K562 (cell line): ENCODE data around the gene SQOR. TPM values are rescaled to one million over a fixed set of nuclear protein-coding genes. Genes with fewer than 3 reads are reported as not detected.

ENCODE experiments used
- CBFB ChIP-seq: sonication (generic); formaldehyde crosslinking; IDR thresholded peaks from 2 replicates; pipeline ENCODE4 v1.4.0; 2020; ENCODE audit warnings: mild to moderate bottlenecking, missing genetic modification reagents
- CCAR2 ChIP-seq: fragments of 200-400 bp; formaldehyde crosslinking; IDR thresholded peaks from 2 replicates; pipeline ENCODE4 v1.6.1; 2017; ENCODE audit warnings: mild to moderate bottlenecking, low read depth, low read length
- PRMT5 ChIP-seq: sonication (generic); formaldehyde crosslinking; IDR thresholded peaks from 2 replicates; pipeline ENCODE4 v1.5.0; 2020; ENCODE audit warnings: missing genetic modification reagents
- RUNX1 ChIP-seq: sonication (generic); IDR thresholded peaks from 2 replicates; pipeline ENCODE4 v1.6.1; 2016; ENCODE audit warnings: antibody characterized with exemption, low read depth
- polyA plus RNA-seq, 8 experiments: library from polyadenylated mRNA; depleted of rRNA in 4 of 8; stranded (reverse) in 5 of 8; unstranded in 3 of 8; fragments of >200 nt; fragmentation: Nextera tagmentation in 2 of 8; fragmentation: Illumina TruSeq in 1 of 8; extraction: Ambion mirVana in 2 of 8; extraction: Trizol in 1 of 8; gene quantifications; 2 replicates each; pipeline versions ENCODE4 v1.2.1 to v1.2.3, GENCODE V29; 2011 to 2014; ENCODE audit warnings: inconsistent platforms in 1 of 8, missing spikeins in 1 of 8
- total RNA-seq, 7 experiments: library from RNA; depleted of rRNA in 6 of 7; stranded (reverse); fragments of >200 nt in 6 of 7; fragmentation: Illumina TruSeq in 2 of 7; extraction: Trizol in 2 of 7; gene quantifications; 2 replicates each; pipeline versions ENCODE4 v1.2.1 to v1.2.3, GENCODE V29; 2011 to 2021; ENCODE audit warnings: low replicate concordance in 1 of 7
- TF ChIP-seq, protein P1 (sequence below), 2 experiments: fragments of 450-650 bp; IDR thresholded peaks; 2 replicates each; pipeline ENCODE4 v1.6.1; 2016; ENCODE audit warnings: mild to moderate bottlenecking in 2 of 2, borderline replicate concordance in 1 of 2, low read depth in 1 of 2, moderate library complexity in 1 of 2
- TF ChIP-seq, protein P2 (sequence below): sonication (generic); formaldehyde crosslinking; IDR thresholded peaks from 2 replicates; pipeline ENCODE4 v1.8.0; 2022; ENCODE audit warnings: mild to moderate bottlenecking, missing genetic modification reagents

SQOR gene
- total and polyA plus RNA-seq, 9 of the 15 experiments (the other 6 are each of a cell fraction or from before 2014, with no cell fraction given), result 0.32 to 1.6 (median 1.1) TPM

GRCh38 chr15:45704329-45705249 is 69.8 kb downstream of the SQOR start (continued):
- TF ChIP-seq, protein P1, sequence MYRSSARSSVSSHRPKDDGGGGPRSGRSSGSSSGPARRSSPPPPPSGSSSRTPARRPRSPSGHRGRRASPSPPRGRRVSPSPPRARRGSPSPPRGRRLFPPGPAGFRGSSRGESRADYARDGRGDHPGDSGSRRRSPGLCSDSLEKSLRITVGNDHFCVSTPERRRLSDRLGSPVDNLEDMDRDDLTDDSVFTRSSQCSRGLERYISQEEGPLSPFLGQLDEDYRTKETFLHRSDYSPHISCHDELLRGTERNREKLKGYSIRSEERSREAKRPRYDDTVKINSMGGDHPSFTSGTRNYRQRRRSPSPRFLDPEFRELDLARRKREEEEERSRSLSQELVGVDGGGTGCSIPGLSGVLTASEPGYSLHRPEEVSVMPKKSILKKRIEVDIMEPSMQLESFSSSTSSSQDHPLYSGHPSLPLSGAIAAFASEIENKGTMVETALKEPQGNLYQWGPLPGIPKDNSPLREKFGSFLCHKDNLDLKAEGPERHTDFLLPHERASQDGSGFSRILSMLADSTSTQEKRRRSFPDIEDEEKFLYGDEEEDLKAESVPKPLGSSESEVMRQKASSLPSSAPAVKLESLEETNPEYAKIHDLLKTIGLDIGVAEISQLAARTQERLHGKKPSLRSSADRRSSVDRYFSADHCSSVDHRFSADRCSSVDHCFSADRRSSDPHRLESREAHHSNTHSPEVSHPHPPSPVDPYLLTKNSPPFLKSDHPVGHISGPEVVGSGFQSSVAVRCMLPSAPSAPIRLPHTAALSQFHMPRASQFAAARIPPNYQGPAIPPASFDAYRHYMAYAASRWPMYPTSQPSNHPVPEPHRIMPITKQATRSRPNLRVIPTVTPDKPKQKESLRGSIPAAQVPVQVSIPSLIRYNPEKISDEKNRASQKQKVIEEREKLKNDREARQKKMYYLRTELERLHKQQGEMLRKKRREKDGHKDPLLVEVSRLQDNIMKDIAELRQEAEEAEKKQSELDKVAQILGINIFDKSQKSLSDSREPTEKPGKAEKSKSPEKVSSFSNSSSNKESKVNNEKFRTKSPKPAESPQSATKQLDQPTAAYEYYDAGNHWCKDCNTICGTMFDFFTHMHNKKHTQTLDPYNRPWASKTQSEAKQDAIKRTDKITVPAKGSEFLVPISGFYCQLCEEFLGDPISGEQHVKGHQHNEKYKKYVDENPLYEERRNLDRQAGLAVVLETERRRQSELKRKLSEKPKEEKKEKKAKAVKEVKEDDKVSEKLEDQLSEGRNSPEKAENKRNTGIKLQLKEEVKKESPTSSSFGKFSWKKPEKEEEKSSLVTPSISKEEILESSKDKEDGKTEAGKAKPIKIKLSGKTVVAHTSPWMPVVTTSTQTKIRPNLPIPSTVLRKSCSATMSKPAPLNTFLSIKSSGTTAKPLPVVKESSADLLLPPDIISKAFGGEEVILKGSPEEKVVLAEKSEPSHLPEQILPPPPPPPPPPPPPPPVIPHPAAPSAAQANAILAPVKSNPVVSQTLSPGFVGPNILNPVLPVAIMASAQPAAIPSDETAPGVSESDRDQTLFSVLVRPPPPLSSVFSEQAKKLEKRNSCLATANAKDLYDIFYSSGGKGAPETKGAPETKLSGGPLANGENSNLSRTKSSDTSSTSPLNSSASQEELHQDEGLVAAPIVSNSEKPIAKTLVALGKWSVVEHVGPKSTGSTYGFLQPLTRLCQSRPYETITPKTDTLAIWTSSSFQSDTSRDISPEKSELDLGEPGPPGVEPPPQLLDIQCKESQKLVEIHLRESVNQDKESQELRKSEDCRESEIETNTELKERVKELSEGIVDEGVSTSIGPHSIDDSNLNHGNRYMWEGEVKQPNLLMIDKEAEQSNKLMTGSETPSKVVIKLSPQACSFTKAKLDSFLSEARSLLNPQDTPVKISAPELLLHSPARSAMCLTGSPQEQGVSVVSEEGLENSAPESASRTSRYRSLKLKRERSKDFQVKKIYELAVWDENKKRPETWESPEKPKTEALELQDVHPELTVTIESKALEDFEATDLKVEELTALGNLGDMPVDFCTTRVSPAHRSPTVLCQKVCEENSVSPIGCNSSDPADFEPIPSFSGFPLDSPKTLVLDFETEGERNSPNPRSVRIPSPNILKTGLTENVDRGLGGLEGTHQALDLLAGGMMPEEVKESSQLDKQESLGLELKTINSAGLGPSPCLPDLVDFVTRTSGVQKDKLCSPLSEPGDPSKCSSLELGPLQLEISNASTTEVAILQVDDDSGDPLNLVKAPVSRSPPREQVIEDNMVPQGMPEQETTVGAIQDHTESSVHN (IDR thresholded peaks at IDR 0.05; ENCODE audit: borderline replicate concordance in 1 of 2, low read depth in 1 of 2), result no peak
- TF ChIP-seq PRMT5 (CRISPR knock-in tag) (no peak), CCAR2 (no peak), CBFB (CRISPR knock-in tag) (no peak), RUNX1 (no peak)
- TF ChIP-seq, protein P2, sequence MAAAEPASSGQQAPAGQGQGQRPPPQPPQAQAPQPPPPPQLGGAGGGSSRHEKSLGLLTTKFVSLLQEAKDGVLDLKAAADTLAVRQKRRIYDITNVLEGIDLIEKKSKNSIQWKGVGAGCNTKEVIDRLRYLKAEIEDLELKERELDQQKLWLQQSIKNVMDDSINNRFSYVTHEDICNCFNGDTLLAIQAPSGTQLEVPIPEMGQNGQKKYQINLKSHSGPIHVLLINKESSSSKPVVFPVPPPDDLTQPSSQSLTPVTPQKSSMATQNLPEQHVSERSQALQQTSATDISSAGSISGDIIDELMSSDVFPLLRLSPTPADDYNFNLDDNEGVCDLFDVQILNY (CRISPR knock-in tag), result no peak
- TF ChIP-seq, all 486 proteins: peak for 0
